HEK293 (cell line): ENCODE data around the gene SOX5.

Experiments
- CTCF ChIP-seq: fragments of 450-650 bp; formaldehyde crosslinking; IDR thresholded peaks from 2 replicates; pipeline ENCODE4 v1.5.1; 2016; ENCODE audit warnings: missing biosample characterization, missing genetic modification characterization
- ZNF473 ChIP-seq: fragments of 450-650 bp; formaldehyde crosslinking; IDR thresholded peaks from 2 replicates; pipeline ENCODE4 v1.5.1; 2017; ENCODE audit warnings: missing biosample characterization, missing genetic modification characterization
- ZNF777 ChIP-seq: fragments of 450-650 bp; formaldehyde crosslinking; IDR thresholded peaks from 2 replicates; pipeline ENCODE4 v1.5.1; 2017; ENCODE audit warnings: missing biosample characterization, missing genetic modification characterization, borderline replicate concordance
- ZNF785 ChIP-seq: fragments of 450-650 bp; formaldehyde crosslinking; IDR thresholded peaks from 2 replicates; pipeline ENCODE4 v1.5.1; 2016; ENCODE audit warnings: missing biosample characterization, missing genetic modification characterization
- TF ChIP-seq, protein P1 (sequence below): fragments of 450-650 bp; formaldehyde crosslinking; IDR thresholded peaks from 2 replicates; pipeline ENCODE4 v1.5.1; 2016; ENCODE audit warnings: missing biosample characterization, missing genetic modification characterization

GRCh38 chr12:23938422-23938821 is 11.0 kb downstream of the SOX5 start:
- TF ChIP-seq CTCF (tag by site-specific recombination) = no peak
- no peak for TF ChIP-seq ZNF473
- TF ChIP-seq ZNF777 (tag by site-specific recombination) = no peak
- no peak for TF ChIP-seq ZNF785 (tag by site-specific recombination)
- TF ChIP-seq, protein P1, sequence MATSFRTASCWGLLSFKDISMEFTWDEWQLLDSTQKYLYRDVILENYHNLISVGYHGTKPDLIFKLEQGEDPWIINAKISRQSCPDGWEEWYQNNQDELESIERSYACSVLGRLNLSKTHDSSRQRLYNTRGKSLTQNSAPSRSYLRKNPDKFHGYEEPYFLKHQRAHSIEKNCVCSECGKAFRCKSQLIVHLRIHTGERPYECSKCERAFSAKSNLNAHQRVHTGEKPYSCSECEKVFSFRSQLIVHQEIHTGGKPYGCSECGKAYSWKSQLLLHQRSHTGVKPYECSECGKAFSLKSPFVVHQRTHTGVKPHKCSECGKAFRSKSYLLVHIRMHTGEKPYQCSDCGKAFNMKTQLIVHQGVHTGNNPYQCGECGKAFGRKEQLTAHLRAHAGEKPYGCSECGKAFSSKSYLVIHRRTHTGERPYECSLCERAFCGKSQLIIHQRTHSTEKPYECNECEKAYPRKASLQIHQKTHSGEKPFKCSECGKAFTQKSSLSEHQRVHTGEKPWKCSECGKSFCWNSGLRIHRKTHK (tag by site-specific recombination) = no peak
